DOHH2 (cell line): ENCODE results near the gene ZBTB16.

ENCODE experiments used
- H3F3A ChIP-seq: fragments of 200-600 bp; sonication (generic), shearing (Covaris generic); 2 replicates; pipeline ENCODE4 v1.6.0; 2016; ENCODE audit warnings: antibody characterized with exemption, mild to moderate bottlenecking; ENCODE audit not compliant: control insufficient read depth, insufficient read depth
- H3K27ac ChIP-seq: fragments of 200-600 bp; sonication (generic); 2 replicates; pipeline ENCODE4 v1.5.1; 2014; ENCODE audit warnings: low read depth, mild to moderate bottlenecking, low read length, moderate library complexity
- H3K27me3 ChIP-seq: fragments of 200-600 bp; sonication (generic); 2 replicates; pipeline ENCODE4 v1.6.1; 2014; ENCODE audit warnings: mild to moderate bottlenecking, low read length, mixed read lengths; ENCODE audit not compliant: control insufficient read depth
- H3K36me3 ChIP-seq: fragments of 200-600 bp; sonication (generic); 2 replicates; pipeline ENCODE4 v1.6.1; 2014; ENCODE audit warnings: mild to moderate bottlenecking, low read length, moderate library complexity, mixed read lengths; ENCODE audit not compliant: control insufficient read depth
- H3K4me1 ChIP-seq: fragments of 200-600 bp; sonication (generic); 2 replicates; pipeline ENCODE4 v1.6.1; 2014; ENCODE audit warnings: mild to moderate bottlenecking, low read length, mixed read lengths; ENCODE audit not compliant: control insufficient read depth
- H3K4me2 ChIP-seq: fragments of 200-600 bp; sonication (generic); 2 replicates; pipeline ENCODE4 v1.6.0; 2014; ENCODE audit warnings: mild to moderate bottlenecking, low read length, moderate library complexity
- H3K4me3 ChIP-seq: fragments of 200-600 bp; sonication (generic); 2 replicates; pipeline ENCODE4 v1.5.1; 2014; ENCODE audit warnings: mild to moderate bottlenecking, low read length, mixed read lengths
- H3K79me2 ChIP-seq: fragments of 200-600 bp; sonication (generic); 2 replicates; pipeline ENCODE4 v1.6.1; 2014; ENCODE audit warnings: mild to moderate bottlenecking, low read length, mixed read lengths; ENCODE audit not compliant: control insufficient read depth
- H3K9me2 ChIP-seq: fragments of 200-600 bp; sonication (generic); replicated peaks from 2 replicates; pipeline ENCODE4 v1.6.1; 2014; ENCODE audit warnings: mild to moderate bottlenecking, low read length, mixed read lengths; ENCODE audit not compliant: control insufficient read depth
- H3K9me3 ChIP-seq: fragments of 200-600 bp; sonication (generic); 2 replicates; pipeline ENCODE4 v1.6.1; 2014; ENCODE audit warnings: antibody characterized with exemption, low read length, mixed read lengths; ENCODE audit not compliant: control insufficient read depth, insufficient read depth
- H4K20me1 ChIP-seq: fragments of 200-600 bp; sonication (generic); 2 replicates; pipeline ENCODE4 v1.6.0; 2014; ENCODE audit warnings: low read depth, mild to moderate bottlenecking, antibody characterized with exemption, low read length, moderate library complexity; ENCODE audit not compliant: control insufficient read depth, insufficient read depth
- CTCF ChIP-seq: fragments of 200-600 bp; sonication (generic); IDR thresholded peaks from one replicate; pipeline ENCODE4 v1.5.1; 2014; ENCODE audit warnings: antibody characterized with exemption, mild to moderate bottlenecking, low read depth, low read length; ENCODE audit not compliant: poor library complexity, severe bottlenecking
- EZH2phosphoT487 ChIP-seq: fragments of 200-600 bp; sonication (generic); IDR thresholded peaks from 2 replicates; pipeline ENCODE4 v1.6.1; 2017; ENCODE audit warnings: borderline replicate concordance, mild to moderate bottlenecking, antibody characterized with exemption, low read length, moderate library complexity, mixed read lengths

ZBTB16 gene

DNA sequence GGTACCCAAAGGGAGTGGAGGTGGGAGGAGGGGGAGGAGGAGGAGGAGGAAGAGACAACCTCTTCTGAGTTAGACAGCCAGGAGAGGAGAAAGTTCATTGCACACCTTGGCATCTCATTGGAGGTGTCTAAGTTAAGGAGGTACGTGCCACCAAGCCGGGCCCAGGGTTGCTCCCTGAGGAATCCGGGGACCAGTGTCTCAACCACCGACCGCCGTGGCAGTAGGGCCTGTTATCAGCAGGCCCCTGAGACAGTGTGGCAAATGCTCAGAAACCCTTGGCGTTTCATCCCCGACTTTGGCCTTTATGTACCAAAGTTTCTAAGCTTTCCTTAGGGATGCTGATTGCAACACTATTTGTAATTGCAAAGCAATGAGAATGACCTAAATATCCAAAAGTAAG is 141.7 kb downstream of the ZBTB16 start:
- Histone ChIP-seq H3K4me1 (peaks cover 12% of the 10 kb centered on the region), H4K20me1 (no peaks in the 10 kb centered on the region; the same call in 1 of the 2 replicates), H3K79me2 (no peaks in the 10 kb centered on the region), H3K27ac (no peak overlapping the region), H3K27me3 (peaks cover 13% of the 10 kb centered on the region), H3K9me3 (no peaks in the 10 kb centered on the region), H3K4me2 (no peak overlapping the region), H3F3A (no peaks in the 10 kb centered on the region), H3K36me3 (no peaks in the 10 kb centered on the region), H3K9me2 (no peaks in the 10 kb centered on the region), H3K4me3 (no peak overlapping the region)
- TF ChIP-seq CTCF (no peak), EZH2phosphoT487 (no peak)

GRCh38 chr11:114202011-114202609 is 142.6 kb downstream of the ZBTB16 start:
- no peaks in the 10 kb centered on the region for H3K36me3 ChIP-seq
- H3K9me3 ChIP-seq: no peaks in the 10 kb centered on the region
- H3K4me1 ChIP-seq: peaks cover 3% of the 10 kb centered on the region
- H3K27ac ChIP-seq: no peak overlapping the region
- H3F3A ChIP-seq: no peaks in the 10 kb centered on the region
- TF ChIP-seq EZH2phosphoT487 (no peak), CTCF (no peak)
- H3K4me3 ChIP-seq: no peak overlapping the region
- H4K20me1 ChIP-seq: no peaks in the 10 kb centered on the region; the same call in 1 of the 2 replicates
- no peak overlapping the region for H3K4me2 ChIP-seq
- H3K79me2 ChIP-seq: no peaks in the 10 kb centered on the region
- H3K27me3 ChIP-seq: peaks cover 13% of the 10 kb centered on the region
- H3K9me2 ChIP-seq: no peaks in the 10 kb centered on the region

DNA sequence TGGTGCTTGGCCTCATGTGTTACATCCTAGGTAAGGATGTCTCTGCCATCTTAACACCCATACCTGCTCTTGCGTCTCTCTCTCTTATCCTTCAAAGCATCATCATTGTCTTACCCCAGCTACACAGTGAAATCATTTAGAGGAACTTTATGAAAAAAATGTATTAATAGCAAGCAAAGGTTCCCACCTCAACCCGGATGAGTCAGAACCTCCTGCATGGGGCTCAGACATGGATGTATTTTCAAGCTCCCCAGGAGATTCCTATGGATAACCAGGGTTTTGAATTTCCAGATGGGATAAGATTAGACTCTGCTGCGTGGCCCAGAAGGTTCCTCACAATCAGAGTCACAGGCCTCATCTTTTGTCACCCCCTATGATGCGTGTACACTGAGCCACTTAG is 147.6 kb downstream of the ZBTB16 start:
- no peak overlapping the region for H3K27ac ChIP-seq
- H3K4me3 ChIP-seq: no peak overlapping the region
- no peak overlapping the region for H3K4me2 ChIP-seq
- H3K79me2 ChIP-seq: no peaks in the 10 kb centered on the region
- H3K4me1 ChIP-seq: no peaks in the 10 kb centered on the region
- H3F3A ChIP-seq: no peaks in the 10 kb centered on the region
- TF ChIP-seq EZH2phosphoT487 (no peak), CTCF (no peak)
- peaks cover 13% of the 10 kb centered on the region for H3K27me3 ChIP-seq
- H3K9me2 ChIP-seq: no peaks in the 10 kb centered on the region
- no peaks in the 10 kb centered on the region for H3K9me3 ChIP-seq
- no peaks in the 10 kb centered on the region; the same call in 1 of the 2 replicates for H4K20me1 ChIP-seq
- no peaks in the 10 kb centered on the region for H3K36me3 ChIP-seq
